IPS-NIHi11 (cell line): ENCODE data around the gene NKAPD1.
"Not testable (repeated sequence)": the region's sequence is repeated elsewhere in the genome, so short reads cannot be mapped to it uniquely, and the experiment has no call there.

ENCODE experiments used
- DNase-seq: peaks from one replicate; pipeline ENCODE4 v3.0.0; 2012; ENCODE audit warnings: mixed read lengths, low spot score

NKAPD1 gene

GRCh38 chr11:112086422-112087191, 12.5 kb downstream of the NKAPD1 start, which contains the start of the genes SDHD and TIMM8B:
Gene SDHD, plus strand, starts transcription at chr11:112086873. Its CDS starts 35 bp downstream, at chr11:112086908.
Gene TIMM8B, minus strand, starts transcription at chr11:112086756. Its CDS starts 33 bp downstream, at chr11:112086723.
- DNase-seq, result peak; percentile 99

- no peak for DNase-seq
Observed at GRCh38 chr11:112087212-112087611, 13.1 kb downstream of the NKAPD1 start.

DNA sequence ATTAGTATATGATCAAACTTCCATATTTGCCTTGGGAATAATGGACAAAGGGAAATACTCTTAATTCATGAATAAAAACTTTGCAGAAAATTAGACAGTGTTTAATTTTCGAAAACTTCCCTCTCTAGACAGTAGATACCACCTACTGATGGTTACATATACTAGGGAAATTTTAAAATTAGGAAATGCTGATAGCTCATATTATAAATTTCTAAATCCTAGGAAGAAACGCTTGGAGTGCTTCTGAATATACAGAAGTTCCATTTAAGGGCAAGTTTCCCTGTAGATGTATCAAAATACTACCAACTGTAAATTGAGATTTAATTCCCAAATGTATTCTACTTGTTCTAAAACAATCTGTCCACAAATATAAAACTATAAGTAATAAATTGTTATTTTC, 21.2 kb downstream of the NKAPD1 start:
- not testable (repeated sequence) for DNase-seq

DNA sequence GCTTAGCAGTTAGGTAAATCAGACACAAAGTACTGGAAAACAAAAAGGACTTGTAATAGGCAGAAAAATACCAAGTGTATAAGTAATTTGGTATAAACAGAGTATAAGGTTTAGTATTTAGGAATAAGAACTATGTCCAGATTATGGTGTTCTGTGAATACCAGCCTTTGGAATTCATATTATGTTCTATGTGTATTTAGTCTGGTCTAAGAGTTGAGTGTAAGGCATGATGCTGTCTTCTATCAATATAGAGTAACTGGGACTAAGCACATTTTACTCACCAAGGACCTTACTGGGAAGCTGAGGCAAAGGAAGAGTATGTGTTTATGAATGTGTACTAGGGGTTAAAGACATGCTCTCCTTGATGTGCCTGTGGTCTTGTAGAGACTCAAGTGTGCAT, 22.1 kb downstream of the NKAPD1 start:
- DNase-seq, result no peak

- no peak for DNase-seq
Observed at GRCh38 chr11:112097734-112098528, 23.8 kb downstream of the NKAPD1 start.

DNA sequence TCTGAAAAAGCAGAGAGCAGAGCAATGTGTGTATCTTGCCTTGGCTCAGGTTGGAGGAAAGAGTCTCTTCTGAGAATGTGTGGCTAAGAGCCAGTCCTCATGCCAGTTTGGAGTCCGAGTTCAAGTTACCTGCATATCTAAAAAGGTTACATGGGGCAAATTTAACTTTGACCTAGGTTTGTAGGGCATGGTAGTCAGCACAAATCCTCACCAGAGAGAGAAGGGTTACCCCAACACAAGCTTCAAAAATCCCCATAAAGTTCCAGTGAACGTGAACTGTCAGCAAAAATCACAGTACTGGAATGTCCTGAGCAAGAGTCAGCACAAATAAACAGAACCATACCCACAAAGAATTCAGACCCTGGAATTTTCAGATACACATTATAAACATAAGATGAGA, 26.4 kb downstream of the NKAPD1 start:
- no peak for DNase-seq

GRCh38 chr11:112103446-112103845, 29.3 kb downstream of the NKAPD1 start:
- DNase-seq, result no peak

GRCh38 chr11:112106070-112106469, 32.0 kb downstream of the NKAPD1 start:
- no peak for DNase-seq

- peak; percentile 69 for DNase-seq
Observed at GRCh38 chr11:112113539-112114457, 39.7 kb downstream of the NKAPD1 start.

- no peak for DNase-seq
Observed at GRCh38 chr11:112114460-112114859, 40.4 kb downstream of the NKAPD1 start.

DNA sequence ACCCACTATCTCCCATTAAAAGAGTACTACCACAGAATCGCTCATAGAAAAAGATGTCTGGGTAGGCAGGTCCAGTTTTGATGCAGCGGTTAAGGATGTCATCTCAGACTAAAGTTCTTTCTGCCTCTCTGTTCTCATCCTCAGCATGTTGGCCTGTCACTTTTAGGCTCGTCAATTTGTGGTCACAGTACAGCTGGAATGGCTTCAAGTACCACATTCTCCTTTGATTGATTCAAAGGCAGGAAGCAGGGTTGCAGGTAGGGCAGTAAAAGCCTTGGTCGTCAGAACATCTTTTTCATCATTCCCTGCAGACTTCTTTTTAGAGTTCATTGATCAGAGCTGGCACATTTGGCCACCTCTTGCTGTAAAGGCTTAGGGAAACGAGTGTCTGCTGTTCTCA, 41.3 kb downstream of the NKAPD1 start:
- no peak for DNase-seq

- no peak for DNase-seq
Observed at GRCh38 chr11:112118176-112118575, 44.1 kb downstream of the NKAPD1 start.

DNA sequence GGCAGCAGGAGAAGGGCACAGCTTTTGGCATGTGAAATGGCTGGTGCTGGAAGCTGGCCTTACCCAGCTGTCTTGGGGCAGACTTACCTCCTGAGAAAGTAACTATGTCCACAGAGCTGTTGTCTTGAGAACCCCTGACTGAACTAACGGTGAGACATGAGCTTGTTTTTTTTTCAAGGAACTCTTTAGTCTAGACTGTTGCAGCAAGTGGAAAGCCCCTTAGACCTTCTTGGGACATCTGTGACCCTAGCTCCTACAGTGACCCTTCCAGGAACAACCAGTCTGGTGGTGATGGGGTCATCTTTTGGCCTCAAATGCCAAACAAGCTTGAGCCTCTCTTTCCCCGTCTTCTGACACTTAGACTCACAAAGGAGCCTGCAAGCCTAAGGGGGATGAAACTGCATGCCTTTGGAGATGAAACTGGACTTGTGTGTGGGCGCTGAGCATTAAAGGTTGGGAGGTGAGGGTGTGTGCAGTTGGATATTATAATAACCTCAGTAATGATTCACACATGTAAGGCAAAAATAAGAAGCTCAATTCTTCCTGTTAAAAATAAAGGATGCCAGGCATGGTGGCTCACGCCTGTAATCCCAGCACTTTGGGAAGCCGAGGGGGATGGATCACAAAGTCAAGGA, 48.0 kb downstream of the NKAPD1 start:
- no peak for DNase-seq

DNA sequence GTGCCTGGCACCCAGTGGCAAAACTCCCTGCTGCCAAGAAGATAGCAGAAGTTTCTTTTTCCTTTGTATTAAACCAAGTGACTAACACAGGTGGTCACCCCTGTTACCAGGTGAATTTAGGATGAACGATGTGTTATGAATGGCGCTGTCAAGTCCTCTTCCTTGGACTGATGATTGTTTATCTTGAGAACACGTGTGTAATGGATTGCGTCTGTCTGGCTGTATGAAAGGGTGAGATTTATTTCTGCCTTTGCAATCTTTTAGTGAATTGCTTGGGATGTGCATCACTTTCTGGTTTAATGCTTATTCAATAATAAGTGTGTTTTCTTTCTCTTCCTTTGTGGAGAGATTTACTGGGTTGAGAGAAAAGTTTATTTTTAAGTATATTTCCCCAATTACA, 49.0 kb downstream of the NKAPD1 start:
- DNase-seq, result no peak

DNA sequence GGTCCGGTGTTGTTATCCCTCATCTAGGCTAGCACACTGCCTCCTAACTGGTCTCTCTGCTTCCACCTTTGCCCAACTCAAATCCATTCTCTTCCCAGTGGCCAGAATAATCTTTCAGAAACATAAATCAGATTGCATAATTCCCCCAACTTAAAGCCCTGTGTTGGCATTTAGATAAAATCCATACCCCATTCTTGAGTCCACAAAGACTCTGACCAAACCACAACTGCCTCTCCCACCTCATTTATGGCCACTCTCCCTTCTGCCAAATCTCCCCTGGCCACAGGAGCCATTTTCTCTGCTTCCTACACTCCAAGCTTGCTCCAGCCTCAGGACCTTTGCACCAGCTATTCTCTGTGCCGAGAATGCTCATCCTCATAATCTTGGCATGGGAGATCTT, 53.0 kb downstream of the NKAPD1 start:
- no peak for DNase-seq

DNA sequence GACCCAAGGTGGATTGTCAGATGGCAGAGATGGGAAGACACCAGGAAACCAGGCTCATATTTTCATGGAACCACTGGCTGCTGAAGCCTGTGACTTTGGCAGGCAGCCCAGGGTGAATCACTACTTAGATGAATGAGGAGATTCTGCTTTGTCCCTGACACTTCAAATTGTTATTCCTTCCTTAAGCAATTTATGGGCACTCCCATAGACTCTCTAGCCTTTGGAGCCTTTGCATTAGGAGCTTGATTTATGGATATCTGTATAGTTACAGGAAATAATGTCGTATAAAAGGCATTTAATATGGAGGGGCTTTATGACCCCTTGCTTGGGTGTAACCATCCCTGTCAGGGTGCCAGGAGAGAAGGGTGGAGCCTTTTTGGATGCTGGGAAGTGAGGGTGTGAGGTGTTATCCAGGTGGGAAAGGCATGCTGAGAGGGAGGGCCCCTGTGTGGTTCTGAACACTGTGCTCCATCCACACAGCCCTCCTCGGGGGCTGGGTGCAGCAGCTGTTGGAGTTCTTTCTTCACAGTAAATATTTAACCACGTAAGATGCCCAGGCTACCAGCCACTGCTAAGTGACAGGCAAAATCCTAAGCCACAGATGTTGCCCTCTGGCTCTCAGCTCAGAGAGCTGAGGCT, 54.5 kb downstream of the NKAPD1 start:
- DNase-seq, result no peak

- DNase-seq, result no peak
Observed at GRCh38 chr11:112129656-112130055, 55.6 kb downstream of the NKAPD1 start.

DNA sequence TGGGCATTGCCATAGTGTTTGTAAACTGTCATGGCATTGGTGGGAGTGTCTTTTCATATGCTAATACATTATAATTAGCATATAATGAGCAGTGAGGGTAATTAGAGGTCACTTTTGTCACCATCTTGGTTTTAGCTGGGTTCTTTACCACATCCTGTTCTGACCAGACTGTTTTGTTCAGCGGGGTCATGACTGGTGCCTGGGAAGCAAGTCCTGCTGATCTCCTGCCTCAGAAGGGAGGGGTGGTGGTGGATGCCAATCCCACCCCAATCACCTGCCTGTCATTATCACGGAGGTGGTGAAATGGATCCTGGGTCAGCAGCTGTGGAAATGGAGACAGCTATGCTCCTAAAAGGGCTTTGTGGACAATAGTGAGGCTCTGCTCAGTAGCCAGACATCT, 58.6 kb downstream of the NKAPD1 start:
- DNase-seq, result no peak

- DNase-seq, result no peak
Observed at GRCh38 chr11:112134473-112134872, 60.4 kb downstream of the NKAPD1 start.
